BJ (cell line): Measurements from ENCODE around the gene PCP4. TPM values are rescaled to one million over a fixed set of nuclear protein-coding genes. Genes with fewer than 3 reads are reported as not detected.

Experiments used
- CTCF ChIA-PET: fragments of 350-600 bp; formaldehyde crosslinking; extraction: SDS; loops from one replicate; lab custom pipeline; 2021; ENCODE audit warnings: antibody characterized with exemption, inconsistent platforms; lab: Yijun Ruan, JAX
- POLR2A ChIA-PET: fragments of 300-600 bp; sonication (Branson Sonifier 250); formaldehyde crosslinking; extraction: SDS; loops from one replicate; lab custom pipeline; 2021; ENCODE audit warnings: antibody characterized with exemption; lab: Charles Lee
- DNase-seq: peaks from one replicate; pipeline ENCODE4 v3.0.0-alpha.2; 2011; ENCODE audit warnings: low read depth
- H3K27me3 ChIP-seq: 2 replicates; pipeline ENCODE4 v1.6.0; 2011; ENCODE audit warnings: low read length; ENCODE audit not compliant: control insufficient read depth, insufficient read depth
- H3K36me3 ChIP-seq: 2 replicates; pipeline ENCODE4 v1.5.1; 2011; ENCODE audit warnings: low read length; ENCODE audit not compliant: control insufficient read depth, insufficient read depth
- H3K4me3 ChIP-seq: 2 replicates; pipeline ENCODE4 v1.5.1; 2011; ENCODE audit warnings: low read depth, mild to moderate bottlenecking, control low read depth, low read length
- CTCF ChIP-seq: IDR thresholded peaks from 2 replicates; pipeline ENCODE4 v1.5.1; 2011; ENCODE audit warnings: low read depth, mild to moderate bottlenecking, control low read depth, inconsistent platforms, low read length, moderate library complexity; ENCODE audit not compliant: insufficient read depth
- polyA plus RNA-seq: library from polyadenylated mRNA; depleted of rRNA; stranded (reverse); fragments of >200 nt; gene quantifications from 2 replicates; pipeline ENCODE4 v1.2.3, GENCODE V29; 2011

The PCP4 gene
- polyA plus RNA-seq, 1 experiment, result not detected

- no peaks in the 10 kb centered on the region for H3K36me3 ChIP-seq
- DNase-seq, result no peak
- ChIA-PET CTCF (no interaction called here), POLR2A (no interaction called here)
- H3K27me3 ChIP-seq, result no peaks in the 10 kb centered on the region
- no peak for TF ChIP-seq CTCF
- H3K4me3 ChIP-seq, result no peak overlapping the region
These were observed 15.1 kb upstream of the PCP4 start for GRCh38 chr21:39852021-39852721.

- no peaks in the 10 kb centered on the region for H3K36me3 ChIP-seq
- POLR2A ChIA-PET, result no interaction called here
- TF ChIP-seq CTCF, result no peak
- no peak overlapping the region for H3K4me3 ChIP-seq
- no peaks in the 10 kb centered on the region for H3K27me3 ChIP-seq
- CTCF ChIA-PET, result no interaction called here
- no peak for DNase-seq
These were observed 14.3 kb upstream of the PCP4 start for GRCh38 chr21:39852726-39853500.

- no peaks in the 10 kb centered on the region for H3K27me3 ChIP-seq
- POLR2A ChIA-PET, result no interaction called here
- CTCF ChIA-PET, result no interaction called here
- no peak for DNase-seq
- H3K36me3 ChIP-seq, result no peaks in the 10 kb centered on the region
- no peak for TF ChIP-seq CTCF
- H3K4me3 ChIP-seq, result no peak overlapping the region
These were observed 12.7 kb upstream of the PCP4 start for GRCh38 chr21:39854572-39854971.

GRCh38 chr21:39855595-39855994, 11.6 kb upstream of the PCP4 start:
- no peak overlapping the region for H3K4me3 ChIP-seq
- no peak for TF ChIP-seq CTCF
- CTCF ChIA-PET, result no interaction called here

GRCh38 chr21:39860600-39860999, 6.6 kb upstream of the PCP4 start:
- Histone ChIP-seq H3K36me3 (no peaks in the 10 kb centered on the region), H3K27me3 (no peaks in the 10 kb centered on the region), H3K4me3 (no peak overlapping the region)
- CTCF ChIA-PET, result no interaction called here
- POLR2A ChIA-PET, result no interaction called here
- DNase-seq, result no peak
- TF ChIP-seq CTCF, result no peak

More at GRCh38 chr21:39855595-39855994, 11.6 kb upstream of the PCP4 start:
- H3K27me3 ChIP-seq, result no peaks in the 10 kb centered on the region
- H3K36me3 ChIP-seq, result no peaks in the 10 kb centered on the region
- POLR2A ChIA-PET, result no interaction called here
- DNase-seq, result no peak
